Fibroblast of lung (primary cell): ENCODE results near the gene PRSS53. TPM values are rescaled to one million over a fixed set of nuclear protein-coding genes. Genes with fewer than 3 reads are reported as not detected.

Source experiments
- DNase-seq, 2 donors: peaks; one replicate each; pipeline versions ENCODE4 v3.0.0 to v3.0.0-alpha.2; 2010; ENCODE audit warnings: low read depth in 2 of 2
- H2AFZ ChIP-seq: 2 replicates; pipeline ENCODE4 v1.5.1; 2012; ENCODE audit warnings: low read length, control low read depth, inconsistent platforms
- H3K27ac ChIP-seq: 2 replicates; pipeline ENCODE4 v1.5.1; 2011; ENCODE audit warnings: low read length, control low read depth; ENCODE audit not compliant: insufficient read depth
- H3K27me3 ChIP-seq: 2 replicates; pipeline ENCODE4 v1.5.1; 2011; ENCODE audit warnings: mild to moderate bottlenecking, low read length; ENCODE audit not compliant: control insufficient read depth, insufficient read depth
- H3K36me3 ChIP-seq: 2 replicates; pipeline ENCODE4 v1.5.1; 2011; ENCODE audit warnings: low read length; ENCODE audit not compliant: control insufficient read depth, insufficient read depth
- H3K4me1 ChIP-seq: 2 replicates; pipeline ENCODE4 v1.5.1; 2011; ENCODE audit warnings: low read length; ENCODE audit not compliant: control insufficient read depth, insufficient read depth; ENCODE audit errors: extremely low read depth
- H3K4me2 ChIP-seq: 2 replicates; pipeline ENCODE4 v1.5.1; 2011; ENCODE audit warnings: low read length, control low read depth; ENCODE audit not compliant: insufficient read depth; ENCODE audit errors: extremely low read depth
- H3K4me3 ChIP-seq, 4 experiments: fragments of 200-600 bp in 1 of 4; sonication (generic) in 1 of 4; replicated peaks in 1 of 4; 2 replicates each; pipeline ENCODE4 v1.5.1; 2011 to 2016; ENCODE audit warnings: low read length in 4 of 4, low read depth in 3 of 4, mild to moderate bottlenecking in 3 of 4, control low read depth in 2 of 4, inconsistent platforms in 1 of 4, mixed read lengths in 1 of 4; ENCODE audit not compliant: insufficient read depth in 1 of 4; ENCODE audit errors: control extremely low read depth in 1 of 4
- H3K79me2 ChIP-seq: 2 replicates; pipeline ENCODE4 v1.5.1; 2012; ENCODE audit warnings: mild to moderate bottlenecking, low read length, inconsistent platforms; ENCODE audit not compliant: control insufficient read depth, insufficient read depth
- H3K9ac ChIP-seq: 2 replicates; pipeline ENCODE4 v1.5.1; 2011; ENCODE audit warnings: mild to moderate bottlenecking, low read length, control low read depth; ENCODE audit not compliant: insufficient read depth
- H3K9me3 ChIP-seq: 2 replicates; pipeline ENCODE4 v1.5.1; 2012; ENCODE audit warnings: low read depth, low read length; ENCODE audit not compliant: control insufficient read depth, insufficient read depth
- H4K20me1 ChIP-seq: 2 replicates; pipeline ENCODE4 v1.5.1; 2011; ENCODE audit warnings: low read length; ENCODE audit not compliant: control insufficient read depth, insufficient read depth; ENCODE audit errors: extremely low read depth
- EZH2 ChIP-seq: IDR thresholded peaks from 2 replicates; pipeline ENCODE4 v1.5.1; 2012; ENCODE audit warnings: low read length, control low read depth, mild to moderate bottlenecking; ENCODE audit errors: missing control alignments
- polyA plus RNA-seq, 2 donors: library from polyadenylated mRNA; depleted of rRNA in 1 of 2; stranded (reverse) in 1 of 2; unstranded in 1 of 2; fragments of >200 nt; gene quantifications; 2 replicates each; pipeline ENCODE4 v1.2.1, GENCODE V29; 2011 to 2012; ENCODE audit warnings: missing spikeins in 1 of 2
- total RNA-seq: library from RNA; depleted of rRNA; stranded (reverse); fragments of >200 nt; gene quantifications from 2 replicates; pipeline ENCODE4 v1.2.1, GENCODE V29; 2014
- TF ChIP-seq, protein P1 (sequence below), 2 donors: IDR thresholded peaks in 1 of 2; conservative IDR thresholded peaks in 1 of 2; 1 replicate in 1 of 2; 2 replicates in 1 of 2; pipeline ENCODE4 v1.5.1; 2011 to 2012; ENCODE audit warnings: low read length in 2 of 2, control low read depth in 1 of 2, inconsistent platforms in 1 of 2, low read depth in 1 of 2, mild to moderate bottlenecking in 1 of 2

Gene PRSS53
- total and polyA plus RNA-seq, 2 donors (not counting 1 experiment from before 2014, with no cell fraction given), result 0.78 to 1.7 TPM

DNA sequence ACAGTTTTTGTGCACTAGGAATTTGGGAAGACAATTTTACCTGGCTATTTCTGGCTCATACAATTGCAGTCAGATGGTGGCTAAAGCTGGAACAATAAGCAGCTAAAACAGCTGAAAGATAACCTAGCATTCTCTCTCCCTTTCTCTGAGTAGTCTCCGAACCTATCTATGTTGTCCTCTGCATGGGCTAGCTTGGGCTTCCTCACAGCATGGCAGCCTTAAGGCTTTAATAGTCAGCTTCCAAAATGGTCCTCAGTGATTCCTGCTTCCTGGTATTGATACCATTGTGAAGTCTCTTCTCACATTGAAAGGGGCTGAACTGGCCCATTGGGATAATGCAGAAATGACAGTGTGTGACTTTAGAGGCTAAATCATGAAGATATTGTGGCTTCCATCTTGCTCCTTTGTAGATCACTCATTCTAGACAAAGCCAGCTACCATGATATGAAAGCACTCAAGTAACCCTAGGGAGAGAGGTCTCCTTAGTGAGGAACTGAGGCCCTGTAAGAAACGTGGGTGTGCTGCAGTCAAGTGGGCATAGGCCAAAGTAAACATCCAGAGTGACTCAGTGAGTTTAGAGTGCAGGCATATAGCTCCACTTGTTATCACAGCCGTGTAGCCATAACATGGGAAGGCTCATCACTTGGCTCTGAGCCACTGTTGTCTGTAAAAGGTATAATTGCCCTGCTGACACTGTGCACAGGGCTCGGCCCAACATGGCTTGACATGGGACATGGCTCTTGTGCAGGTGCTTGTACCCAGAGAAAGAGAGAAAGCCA, 11.3 kb upstream of the PRSS53 start:
- no peak for TF ChIP-seq EZH2
- H3K79me2 ChIP-seq, result no peaks in the 10 kb centered on the region
- H3K9me3 ChIP-seq, result no peaks in the 10 kb centered on the region
- H3K36me3 ChIP-seq, result no peaks in the 10 kb centered on the region
- peak; percentile 21 to 58 for DNase-seq
- H3K9ac ChIP-seq, result no peak overlapping the region
- H3K27me3 ChIP-seq, result no peaks in the 10 kb centered on the region
- H4K20me1 ChIP-seq, result no peaks in the 10 kb centered on the region
- no peak overlapping the region for H3K4me2 ChIP-seq
- H3K4me1 ChIP-seq, result no peaks in the 10 kb centered on the region
- peak overlapping the region; percentile 17 for H2AFZ ChIP-seq
- no peak overlapping the region for H3K4me3 ChIP-seq
- no peak overlapping the region for H3K27ac ChIP-seq

DNA sequence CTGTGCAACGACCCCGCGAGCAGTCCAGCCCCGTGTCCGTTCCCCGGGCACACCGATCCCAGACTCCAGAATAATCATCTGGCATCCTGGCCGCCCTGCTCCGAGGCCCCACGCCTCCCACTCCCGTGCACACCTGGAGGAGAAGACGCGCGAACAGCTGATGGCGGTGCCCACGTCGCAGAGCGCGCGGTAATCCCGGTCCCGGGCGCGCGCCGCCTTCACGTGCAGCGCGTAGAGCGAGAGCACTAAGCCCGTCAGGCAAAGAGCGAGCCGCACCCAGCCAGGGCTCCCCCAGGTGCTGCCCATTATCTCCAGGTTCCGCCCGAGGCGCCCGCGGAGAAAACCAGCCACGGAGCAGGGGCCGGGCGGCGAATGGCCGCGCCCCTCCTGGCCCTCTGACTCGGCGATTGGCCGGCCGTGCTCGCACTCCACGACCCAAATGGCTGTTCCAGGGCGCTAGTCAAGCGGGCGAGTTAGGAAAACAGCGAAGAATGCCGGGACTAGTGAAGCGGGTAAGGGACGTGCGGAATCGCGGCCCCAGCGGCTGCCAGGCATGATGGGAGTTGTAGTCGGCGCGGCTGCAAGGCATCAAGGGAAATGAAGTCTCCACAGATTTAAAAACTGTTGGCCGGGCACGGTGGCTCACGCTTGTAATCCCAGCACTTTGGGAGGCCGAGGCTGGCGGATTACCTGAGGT, 5.8 kb upstream of the PRSS53 start, which contains the start of gene VKORC1:
VKORC1 (minus strand) TSS at position 374 of the 697 bp plus-strand sequence; CDS start at position 306, 68 bp downstream.
- Histone ChIP-seq H3K36me3 (peaks cover 6% of the 10 kb centered on the region), H3K4me2 (peak within 1 kb of the TSS; percentile 97), H3K27ac (peak within 1 kb of the TSS; percentile 78), H3K9ac (peak within 1 kb of the TSS; percentile 84), H3K4me1 (peaks cover 3% of the 10 kb centered on the region), H2AFZ (peak within 1 kb of the TSS; percentile 85), H3K27me3 (no peaks in the 10 kb centered on the region), H3K4me3 (peak within 1 kb of the TSS; percentile 85 to 99 (median 90)), H3K9me3 (no peaks in the 10 kb centered on the region), H4K20me1 (no peaks in the 10 kb centered on the region), H3K79me2 (peaks cover 21% of the 10 kb centered on the region)
- TF ChIP-seq EZH2, result no peak
- TF ChIP-seq, protein P1, sequence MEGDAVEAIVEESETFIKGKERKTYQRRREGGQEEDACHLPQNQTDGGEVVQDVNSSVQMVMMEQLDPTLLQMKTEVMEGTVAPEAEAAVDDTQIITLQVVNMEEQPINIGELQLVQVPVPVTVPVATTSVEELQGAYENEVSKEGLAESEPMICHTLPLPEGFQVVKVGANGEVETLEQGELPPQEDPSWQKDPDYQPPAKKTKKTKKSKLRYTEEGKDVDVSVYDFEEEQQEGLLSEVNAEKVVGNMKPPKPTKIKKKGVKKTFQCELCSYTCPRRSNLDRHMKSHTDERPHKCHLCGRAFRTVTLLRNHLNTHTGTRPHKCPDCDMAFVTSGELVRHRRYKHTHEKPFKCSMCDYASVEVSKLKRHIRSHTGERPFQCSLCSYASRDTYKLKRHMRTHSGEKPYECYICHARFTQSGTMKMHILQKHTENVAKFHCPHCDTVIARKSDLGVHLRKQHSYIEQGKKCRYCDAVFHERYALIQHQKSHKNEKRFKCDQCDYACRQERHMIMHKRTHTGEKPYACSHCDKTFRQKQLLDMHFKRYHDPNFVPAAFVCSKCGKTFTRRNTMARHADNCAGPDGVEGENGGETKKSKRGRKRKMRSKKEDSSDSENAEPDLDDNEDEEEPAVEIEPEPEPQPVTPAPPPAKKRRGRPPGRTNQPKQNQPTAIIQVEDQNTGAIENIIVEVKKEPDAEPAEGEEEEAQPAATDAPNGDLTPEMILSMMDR (conservative IDR thresholded peaks at IDR 0.05 in 1 of 2, IDR thresholded peaks at IDR 0.05 in 1 of 2; ENCODE audit: low read depth in 1 of 2, low read length in 2 of 2), result no peak
- DNase-seq, result peak; percentile 97

DNA sequence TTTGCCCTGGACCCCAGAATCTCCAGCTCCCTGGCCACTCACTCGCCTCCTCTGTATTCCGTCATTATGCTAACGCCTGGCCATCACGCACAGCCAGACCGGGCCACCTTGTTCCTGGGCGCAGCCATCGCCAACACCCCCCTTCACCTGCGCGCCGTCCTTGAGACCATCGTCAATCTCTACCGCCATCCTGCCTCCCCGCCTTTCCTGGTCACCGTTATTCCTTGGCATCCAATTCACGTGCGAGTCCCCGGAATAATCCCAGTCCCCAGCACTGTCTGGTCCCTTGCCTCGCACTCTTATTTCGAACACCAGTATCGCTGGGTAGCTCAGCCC, 5.3 kb upstream of the PRSS53 start:
- Histone ChIP-seq H3K4me1 (peaks cover 3% of the 10 kb centered on the region), H3K4me3 (peak overlapping the region; percentile 85 to 99 (median 90)), H2AFZ (peak overlapping the region; percentile 85), H3K36me3 (peaks cover 8% of the 10 kb centered on the region), H3K79me2 (peaks cover 21% of the 10 kb centered on the region), H3K27ac (peak overlapping the region; percentile 78), H3K9me3 (no peaks in the 10 kb centered on the region), H4K20me1 (no peaks in the 10 kb centered on the region), H3K27me3 (no peaks in the 10 kb centered on the region), H3K9ac (peak overlapping the region; percentile 84), H3K4me2 (peak overlapping the region; percentile 97)
- no peak for TF ChIP-seq EZH2
- TF ChIP-seq, protein P1 (conservative IDR thresholded peaks at IDR 0.05 in 1 of 2, IDR thresholded peaks at IDR 0.05 in 1 of 2; ENCODE audit: low read depth in 1 of 2, low read length in 2 of 2), result no peak
- peak in 1 of 2 donors; percentile 7 for DNase-seq
